Measurements from ENCODE around the gene IFFO2.
A peak's percentile ranks its signal among the peaks of the same experiment; 100 is the strongest.

IFFO2 gene

GRCh38 chr1:18912550-18912949 is 43.9 kb downstream of the IFFO2 start:
- H3K4me1 ChIP-seq (ENCODE audit: insufficient read depth, low read length, poor library complexity, severe bottlenecking) = peaks cover 26% of the 10 kb centered on the region
- no peaks in the 10 kb centered on the region for H3K9me2 ChIP-seq (replicated peaks; ENCODE audit: low read depth, low read length)
- no peak overlapping the region for H3K4me3 ChIP-seq (ENCODE audit: low read length, poor library complexity, severe bottlenecking)
- H2AFZ ChIP-seq (ENCODE audit: low read length) = no peak overlapping the region
- TF ChIP-seq EZH2phosphoT487 (IDR thresholded peaks at IDR 0.05; ENCODE audit: borderline replicate concordance) = no peak
- no peaks in the 10 kb centered on the region for H3K79me2 ChIP-seq (ENCODE audit: insufficient read depth, low read length)
- H3K4me2 ChIP-seq (ENCODE audit: low read depth, low read length, poor library complexity, severe bottlenecking) = no peak overlapping the region
- H3K9ac ChIP-seq (ENCODE audit: low read depth, low read length, poor library complexity, severe bottlenecking) = no peak overlapping the region
- H3K27me3 ChIP-seq (ENCODE audit: insufficient read depth, low read length, poor library complexity, severe bottlenecking) = no peaks in the 10 kb centered on the region
- no peaks in the 10 kb centered on the region for H4K20me1 ChIP-seq (ENCODE audit: insufficient read depth, low read length, poor library complexity, severe bottlenecking)
- peaks cover 63% of the 10 kb centered on the region; the same call in 1 of the 2 replicates for H3K36me3 ChIP-seq (ENCODE audit: insufficient read depth, low read length)
- H3F3A ChIP-seq (ENCODE audit: low read depth) = peaks cover 10% of the 10 kb centered on the region
- H3K9me3 ChIP-seq (ENCODE audit: insufficient read depth, low read depth, low read length) = no peaks in the 10 kb centered on the region

GRCh38 chr1:18908911-18909771 is 47.3 kb downstream of the IFFO2 start:
- Histone ChIP-seq H3K36me3 (ENCODE audit: insufficient read depth, low read length) (peaks cover 35% of the 10 kb centered on the region; the same call in 1 of the 2 replicates), H2AFZ (ENCODE audit: low read length) (no peak overlapping the region), H3K9ac (ENCODE audit: low read depth, low read length, poor library complexity, severe bottlenecking) (peak overlapping the region; percentile 83), H3K27me3 (ENCODE audit: insufficient read depth, low read length, poor library complexity, severe bottlenecking) (no peaks in the 10 kb centered on the region), H3K4me1 (ENCODE audit: insufficient read depth, low read length, poor library complexity, severe bottlenecking) (peaks cover 32% of the 10 kb centered on the region), H4K20me1 (ENCODE audit: insufficient read depth, low read length, poor library complexity, severe bottlenecking) (no peaks in the 10 kb centered on the region), H3K4me3 (ENCODE audit: low read length, poor library complexity, severe bottlenecking) (peak overlapping the region; percentile 65), H3K9me3 (ENCODE audit: insufficient read depth, low read depth, low read length) (no peaks in the 10 kb centered on the region), H3K4me2 (ENCODE audit: low read depth, low read length, poor library complexity, severe bottlenecking) (peak overlapping the region; percentile 72), H3K9me2 (replicated peaks; ENCODE audit: low read depth, low read length) (no peaks in the 10 kb centered on the region), H3F3A (ENCODE audit: low read depth) (peaks cover 10% of the 10 kb centered on the region), H3K79me2 (ENCODE audit: insufficient read depth, low read length) (no peaks in the 10 kb centered on the region)
- TF ChIP-seq CTCF (conservative IDR thresholded peaks at IDR 0.05; ENCODE audit: low read length) (no peak), EZH2phosphoT487 (IDR thresholded peaks at IDR 0.05; ENCODE audit: borderline replicate concordance) (no peak)

GRCh38 chr1:18907917-18908845 is 48.3 kb downstream of the IFFO2 start:
- Histone ChIP-seq H3K27me3 (ENCODE audit: insufficient read depth, low read length, poor library complexity, severe bottlenecking) (no peaks in the 10 kb centered on the region), H3K79me2 (ENCODE audit: insufficient read depth, low read length) (no peaks in the 10 kb centered on the region), H3K9me2 (replicated peaks; ENCODE audit: low read depth, low read length) (no peaks in the 10 kb centered on the region), H4K20me1 (ENCODE audit: insufficient read depth, low read length, poor library complexity, severe bottlenecking) (no peaks in the 10 kb centered on the region), H3K9me3 (ENCODE audit: insufficient read depth, low read depth, low read length) (no peaks in the 10 kb centered on the region), H3K4me2 (ENCODE audit: low read depth, low read length, poor library complexity, severe bottlenecking) (peak overlapping the region; percentile 72), H3K9ac (ENCODE audit: low read depth, low read length, poor library complexity, severe bottlenecking) (peak overlapping the region; percentile 83), H2AFZ (ENCODE audit: low read length) (no peak overlapping the region), H3K4me3 (ENCODE audit: low read length, poor library complexity, severe bottlenecking) (peak overlapping the region; percentile 65), H3F3A (ENCODE audit: low read depth) (peaks cover 10% of the 10 kb centered on the region), H3K4me1 (ENCODE audit: insufficient read depth, low read length, poor library complexity, severe bottlenecking) (peaks cover 37% of the 10 kb centered on the region), H3K36me3 (ENCODE audit: insufficient read depth, low read length) (peaks cover 35% of the 10 kb centered on the region; the same call in 1 of the 2 replicates)
- TF ChIP-seq CTCF (conservative IDR thresholded peaks at IDR 0.05; ENCODE audit: low read length) (no peak), EZH2phosphoT487 (IDR thresholded peaks at IDR 0.05; ENCODE audit: borderline replicate concordance) (no peak)

Measured in Loucy (cell line).